ENCODE data around the gene ERICH4. TPM values are rescaled to one million over a fixed set of nuclear protein-coding genes. Genes with fewer than 3 reads are reported as not detected.

ERICH4 gene
- total and polyA plus RNA-seq, 2 of the 13 experiments (the other 11 are each of a cell fraction or from before 2014, with no cell fraction given): 0.40 to 0.64 TPM

DNA sequence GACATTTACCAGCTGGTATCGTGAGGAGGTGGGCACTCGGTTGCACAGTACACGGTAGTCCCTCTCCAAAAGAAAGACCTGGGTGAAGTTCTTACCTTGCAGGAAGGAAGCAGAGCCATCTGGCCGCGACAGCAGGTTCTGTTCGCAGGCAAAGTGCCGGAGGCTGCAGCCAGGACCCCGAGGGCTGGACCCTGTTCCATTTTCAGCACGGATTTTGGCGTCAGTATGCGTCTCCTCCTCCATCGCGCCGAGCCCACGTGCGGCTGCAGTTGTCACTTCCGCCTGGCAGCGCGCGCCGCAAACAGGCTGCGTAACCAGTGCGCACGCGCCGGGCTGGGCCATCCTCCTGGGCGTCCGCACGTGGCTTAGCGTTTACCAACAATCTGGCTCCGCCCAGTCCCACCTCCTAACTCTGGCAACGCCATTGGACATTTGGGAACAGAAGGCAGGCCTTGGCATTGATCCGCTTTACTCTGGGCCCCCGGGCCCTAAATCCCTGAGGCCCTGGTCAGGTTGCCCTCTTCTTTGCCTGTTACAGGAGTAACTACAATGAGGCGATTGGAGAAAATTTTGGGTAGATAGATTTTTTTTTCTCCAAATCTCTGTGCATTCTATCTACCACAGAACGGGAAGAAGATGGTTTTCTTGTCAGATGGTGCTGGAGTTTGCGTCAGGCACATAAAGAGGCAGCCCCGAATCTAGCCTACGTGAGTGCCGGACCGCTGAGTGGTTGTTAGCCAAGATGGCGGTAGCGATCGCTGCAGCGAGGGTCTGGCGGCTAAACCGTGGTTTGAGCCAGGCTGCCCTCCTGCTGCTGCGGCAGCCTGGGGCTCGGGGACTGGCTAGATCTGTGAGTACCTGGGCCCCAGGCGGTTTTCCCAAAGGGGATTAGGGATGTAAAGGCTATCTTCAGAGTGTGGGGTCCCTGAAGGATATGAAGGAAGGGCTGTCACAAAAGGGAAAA lies 45.6 kb upstream of the ERICH4 start, which contains the start of the genes BCKDHA and EXOSC5 (continued):
- TF ChIP-seq, protein P1, sequence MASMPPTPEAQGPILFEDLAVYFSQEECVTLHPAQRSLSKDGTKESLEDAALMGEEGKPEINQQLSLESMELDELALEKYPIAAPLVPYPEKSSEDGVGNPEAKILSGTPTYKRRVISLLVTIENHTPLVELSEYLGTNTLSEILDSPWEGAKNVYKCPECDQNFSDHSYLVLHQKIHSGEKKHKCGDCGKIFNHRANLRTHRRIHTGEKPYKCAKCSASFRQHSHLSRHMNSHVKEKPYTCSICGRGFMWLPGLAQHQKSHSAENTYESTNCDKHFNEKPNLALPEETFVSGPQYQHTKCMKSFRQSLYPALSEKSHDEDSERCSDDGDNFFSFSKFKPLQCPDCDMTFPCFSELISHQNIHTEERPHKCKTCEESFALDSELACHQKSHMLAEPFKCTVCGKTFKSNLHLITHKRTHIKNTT (CRISPR knock-in tag; IDR thresholded peaks at IDR 0.05): no peak
- TF ChIP-seq, protein P2, sequence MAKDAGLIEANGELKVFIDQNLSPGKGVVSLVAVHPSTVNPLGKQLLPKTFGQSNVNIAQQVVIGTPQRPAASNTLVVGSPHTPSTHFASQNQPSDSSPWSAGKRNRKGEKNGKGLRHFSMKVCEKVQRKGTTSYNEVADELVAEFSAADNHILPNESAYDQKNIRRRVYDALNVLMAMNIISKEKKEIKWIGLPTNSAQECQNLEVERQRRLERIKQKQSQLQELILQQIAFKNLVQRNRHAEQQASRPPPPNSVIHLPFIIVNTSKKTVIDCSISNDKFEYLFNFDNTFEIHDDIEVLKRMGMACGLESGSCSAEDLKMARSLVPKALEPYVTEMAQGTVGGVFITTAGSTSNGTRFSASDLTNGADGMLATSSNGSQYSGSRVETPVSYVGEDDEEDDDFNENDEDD (CRISPR knock-in tag; IDR thresholded peaks at IDR 0.05; ENCODE audit: borderline replicate concordance): peak; percentile 95
- peak; percentile 13; the same call in 1 of the 2 replicates for TF ChIP-seq HNF4A (CRISPR knock-in tag; IDR thresholded peaks at IDR 0.05)
- TF ChIP-seq ZNF652 (CRISPR knock-in tag; IDR thresholded peaks at IDR 0.05; ENCODE audit: borderline replicate concordance, low read depth): no peak
- peak; percentile 100 for TF ChIP-seq SAP130 (CRISPR knock-in tag; IDR thresholded peaks at IDR 0.05; ENCODE audit: low read depth)
- TF ChIP-seq ZNF326 (CRISPR knock-in tag; IDR thresholded peaks at IDR 0.05; ENCODE audit: borderline replicate concordance): no peak
- TF ChIP-seq ZNF674 (CRISPR knock-in tag; IDR thresholded peaks at IDR 0.05; ENCODE audit: low read depth): no peak
- TF ChIP-seq EZH2 (conservative IDR thresholded peaks at IDR 0.05; ENCODE audit: low read depth, low read length): no peak
- TF ChIP-seq TBX2 (CRISPR knock-in tag; IDR thresholded peaks at IDR 0.05; ENCODE audit: borderline replicate concordance): peak; percentile 58
- TF ChIP-seq SRSF9 (IDR thresholded peaks at IDR 0.05; ENCODE audit: borderline replicate concordance, insufficient read depth, low read depth, low read length, poor library complexity, severe bottlenecking): no peak

Data from HepG2 (cell line).